Tibial artery (tissue), 4 donors: ENCODE results near the gene CAPN7.
"Not testable (repeated sequence)": the region's sequence is repeated elsewhere in the genome, so short reads cannot be mapped to it uniquely, and the experiment has no call there.

Source experiments
- DNase-seq, 2 donors: peaks; one replicate each; pipeline ENCODE4 v3.0.0-alpha.2; 2019
- H3K27ac ChIP-seq, 2 donors: fragments of 200-600 bp; sonication (generic) in 1 of 2; 1 replicate in 1 of 2; 2 replicates in 1 of 2; pipeline ENCODE4 v1.5.1; 2018 to 2019; ENCODE audit warnings: mild to moderate bottlenecking in 1 of 2
- H3K27me3 ChIP-seq, 2 donors: fragments of 200-600 bp; sonication (generic) in 1 of 2; one replicate each; pipeline versions ENCODE4 v1.5.1 to v1.6.0; 2016 to 2019
- H3K36me3 ChIP-seq, 3 donors: fragments of 200-600 bp; sonication (generic) in 2 of 3; one replicate each; pipeline ENCODE4 v1.5.1; 2016 to 2019; ENCODE audit warnings: mild to moderate bottlenecking in 2 of 3
- H3K4me1 ChIP-seq, 4 donors: fragments of 200-600 bp; sonication (generic) in 2 of 4; 1 replicate in 3 of 4; 2 replicates in 1 of 4; pipeline ENCODE4 v1.5.1; 2016 to 2019
- H3K4me3 ChIP-seq, 2 donors: fragments of 200-600 bp; sonication (generic) in 1 of 2; 1 replicate in 1 of 2; 2 replicates in 1 of 2; pipeline ENCODE4 v1.5.1; 2018 to 2019; ENCODE audit warnings: mild to moderate bottlenecking in 2 of 2
- H3K9me3 ChIP-seq, 3 donors: fragments of 200-600 bp; sonication (generic) in 1 of 3; one replicate each; pipeline ENCODE4 v1.5.1; 2016 to 2019
- CTCF ChIP-seq, 2 experiments: fragments of 200-600 bp in 1 of 2; fragments of 450-650 bp in 1 of 2; IDR thresholded peaks; one replicate each; pipeline ENCODE4 v1.5.1; 2017 to 2019; ENCODE audit warnings: antibody characterized with exemption in 2 of 2, mild to moderate bottlenecking in 1 of 2, moderate library complexity in 1 of 2
- intact Hi-C: fragments of 100-400 bp; cut with DNase I; formaldehyde crosslinking; loops from one replicate; pipeline ENCODE4 v1.15.0; 2023; ENCODE audit warnings: low total_unique reads

The CAPN7 gene

GRCh38 chr3:15164340-15164739 is 41.7 kb upstream of the CAPN7 start:
- DNase-seq: no peak
- no peaks in the 10 kb centered on the region for H3K27me3 ChIP-seq
- intact Hi-C loops: no loop called here
- no peaks in the 10 kb centered on the region for H3K36me3 ChIP-seq
- H3K9me3 ChIP-seq: no peaks in the 10 kb centered on the region
- H3K27ac ChIP-seq: no peak overlapping the region
- TF ChIP-seq CTCF (IDR thresholded peaks at IDR 0.05): no peak
- no peaks in the 10 kb centered on the region for H3K4me1 ChIP-seq
- H3K4me3 ChIP-seq: no peak overlapping the region

GRCh38 chr3:15165061-15165460 is 41.0 kb upstream of the CAPN7 start:
- Histone ChIP-seq H3K4me1 (no peaks in the 10 kb centered on the region), H3K9me3 (no peaks in the 10 kb centered on the region), H3K36me3 (no peaks in the 10 kb centered on the region), H3K27ac (no peak overlapping the region), H3K4me3 (no peak overlapping the region), H3K27me3 (no peaks in the 10 kb centered on the region)
- intact Hi-C loops: no loop called here
- TF ChIP-seq CTCF (IDR thresholded peaks at IDR 0.05): no peak
- DNase-seq: no peak

- H3K36me3 ChIP-seq, H3K4me1 ChIP-seq, H3K27me3 ChIP-seq, H3K9me3 ChIP-seq, H3K4me3 ChIP-seq, DNase-seq, H3K27ac ChIP-seq, intact Hi-C loops: not testable (repeated sequence)
Measured at GRCh38 chr3:15166391-15166790, 39.7 kb upstream of the CAPN7 start.

- H3K4me3 ChIP-seq: no peak overlapping the region
- no peak for TF ChIP-seq CTCF (IDR thresholded peaks at IDR 0.05)
- intact Hi-C loops: no loop called here
- H3K9me3 ChIP-seq: no peaks in the 10 kb centered on the region
- no peaks in the 10 kb centered on the region for H3K4me1 ChIP-seq
- no peak for DNase-seq
- no peaks in the 10 kb centered on the region for H3K27me3 ChIP-seq
- H3K27ac ChIP-seq: no peak overlapping the region
- no peaks in the 10 kb centered on the region for H3K36me3 ChIP-seq
Measured at GRCh38 chr3:15171096-15171495, 35.0 kb upstream of the CAPN7 start.

GRCh38 chr3:15172806-15173205 is 33.2 kb upstream of the CAPN7 start:
- Histone ChIP-seq H3K9me3 (no peaks in the 10 kb centered on the region), H3K27ac (no peak overlapping the region), H3K4me3 (no peak overlapping the region), H3K27me3 (peaks cover 0 to 4% of the 10 kb centered on the region in 2 donors), H3K36me3 (no peaks in the 10 kb centered on the region), H3K4me1 (no peaks in the 10 kb centered on the region)
- no peak for DNase-seq
- intact Hi-C loops: no loop called here
- TF ChIP-seq CTCF (IDR thresholded peaks at IDR 0.05): no peak

GRCh38 chr3:15174953-15175352 is 31.1 kb upstream of the CAPN7 start:
- no peak for TF ChIP-seq CTCF (IDR thresholded peaks at IDR 0.05)
- Histone ChIP-seq H3K27ac (no peak overlapping the region), H3K36me3 (no peaks in the 10 kb centered on the region), H3K4me3 (no peak overlapping the region), H3K4me1 (no peaks in the 10 kb centered on the region), H3K9me3 (no peaks in the 10 kb centered on the region), H3K27me3 (peaks cover 0 to 5% of the 10 kb centered on the region in 2 donors)
- intact Hi-C loops: no loop called here
- DNase-seq: no peak
